Measurements from ENCODE around the gene MAPRE3. TPM values are rescaled to one million over a fixed set of nuclear protein-coding genes. Genes with fewer than 3 reads are reported as not detected.
A peak's percentile ranks its signal among the peaks of the same experiment; 100 is the strongest.

Gene MAPRE3
- total and polyA plus RNA-seq, 4 experiments from 2014 or later = 1.3 to 3.6 (median 2.9) TPM

DNA sequence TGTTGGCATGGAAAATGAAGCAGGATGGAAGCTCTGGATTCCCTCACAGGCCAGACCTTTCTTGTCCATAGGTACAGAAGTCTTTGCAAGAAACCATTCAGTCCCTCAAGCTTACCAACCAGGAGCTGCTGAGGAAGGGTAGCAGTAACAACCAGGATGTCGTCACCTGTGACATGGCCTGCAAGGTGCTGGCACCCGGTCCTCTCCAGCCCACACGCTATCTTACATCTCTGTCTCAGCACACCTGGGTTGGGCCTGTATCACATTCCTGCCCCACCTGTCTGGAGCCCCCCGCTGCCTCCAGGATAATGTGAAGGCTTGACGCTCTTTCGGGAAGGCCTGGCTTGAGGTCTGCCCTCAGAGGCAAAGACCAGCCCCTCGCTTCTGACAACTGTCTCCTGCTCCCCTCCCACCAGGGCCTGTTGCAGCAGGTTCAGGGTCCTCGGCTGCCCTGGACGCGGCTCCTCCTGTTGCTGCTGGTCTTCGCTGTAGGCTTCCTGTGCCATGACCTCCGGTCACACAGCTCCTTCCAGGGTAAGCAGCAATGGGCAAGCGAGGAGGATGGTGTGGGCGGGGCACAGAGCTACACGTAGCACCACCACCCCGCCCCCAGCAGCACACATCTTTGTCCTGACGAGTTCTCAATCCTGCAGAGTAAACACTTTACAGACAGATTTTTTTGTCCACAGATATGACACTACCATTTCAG, 68.3 kb downstream of the MAPRE3 start:
- Mint-ChIP-seq H3K36me3 (peaks cover 18 to 71% of the 10 kb centered on the region in 2 donors), H3K27ac (peak overlapping the region in 1 of 7 donors; percentile 18), H3K4me1 (peaks cover 8 to 14% (median 11%) of the 10 kb centered on the region in 4 donors)

DNA sequence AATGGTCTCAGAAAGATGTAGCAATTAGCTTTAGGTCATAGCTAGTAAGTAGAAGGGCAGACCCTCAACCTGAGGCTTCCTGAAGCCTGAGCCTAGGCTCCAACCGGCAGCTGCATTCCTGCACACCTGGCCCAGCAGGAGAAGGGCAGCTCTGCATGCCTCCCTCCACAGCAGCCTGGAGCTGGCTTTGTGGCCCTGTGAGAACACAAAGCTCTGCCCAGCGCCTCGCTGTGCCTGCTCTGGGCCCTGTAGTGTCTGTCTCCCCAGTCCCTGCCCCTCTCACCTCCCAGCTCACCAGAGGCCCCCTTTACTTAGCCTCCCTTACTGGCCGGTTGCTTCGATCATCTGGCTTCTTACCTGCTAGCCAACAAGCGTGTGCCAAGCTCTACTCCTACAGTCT, 69.0 kb downstream of the MAPRE3 start:
- H3K9me3 Mint-ChIP-seq = no peaks in the 10 kb centered on the region
- H3K4me3 ChIP-seq (ENCODE audit: low read length in 2 of 2) = no peak overlapping the region
- peaks cover 3 to 8% (median 5%) of the 10 kb centered on the region in 4 donors for H3K4me1 Mint-ChIP-seq
- H3K36me3 Mint-ChIP-seq = peaks cover 18 to 68% of the 10 kb centered on the region in 2 donors
- H3K4me1 ChIP-seq (ENCODE audit: insufficient read depth, low read length) = peaks cover 8% of the 10 kb centered on the region
- H3K27me3 Mint-ChIP-seq = no peaks in the 10 kb centered on the region
- H3K9me3 ChIP-seq (ENCODE audit: control insufficient read depth in 1 of 2, low read length in 2 of 2) = no peaks in the 10 kb centered on the region
- H3K27ac ChIP-seq (ENCODE audit: low read depth, low read length) = no peak overlapping the region
- H3K4me3 Mint-ChIP-seq = no peak overlapping the region
- H3K27me3 ChIP-seq (ENCODE audit: insufficient read depth, low read length) = no peaks in the 10 kb centered on the region
- DNase-seq = no peak
- ChIA-PET POLR2A (ENCODE audit: partially characterized antibody) (interaction anchor here (1.0 to 4.5 kb wide), 2 partner anchors 11 to 32 kb away, joined by 3 to 37 read pairs; partner anchors contain the start of gene AGBL5), CTCF (ENCODE audit: partially characterized antibody) (interaction anchor here (1.0 to 1.5 kb wide), 2 partner anchors 10 to 11 kb away, joined by 3 to 4 read pairs; partner anchors contain the start of gene AGBL5)
- peak overlapping the region in 1 of 7 donors; percentile 8 for H3K27ac Mint-ChIP-seq
- H3K36me3 ChIP-seq (ENCODE audit: insufficient read depth, low read length) = peaks cover 64% of the 10 kb centered on the region
- intact Hi-C loops (cut with micrococcal nuclease) = no loop called here

More for the DNA sequence above, 68.3 kb downstream of the MAPRE3 start:
- H3K36me3 ChIP-seq (ENCODE audit: insufficient read depth, low read length) = peaks cover 64% of the 10 kb centered on the region
- Mint-ChIP-seq H3K9me3 (no peaks in the 10 kb centered on the region), H3K4me3 (no peak overlapping the region), H3K27me3 (no peaks in the 10 kb centered on the region)
- intact Hi-C loops (cut with micrococcal nuclease) = no loop called here
- H3K27ac ChIP-seq (ENCODE audit: low read depth, low read length) = no peak overlapping the region
- H3K27me3 ChIP-seq (ENCODE audit: insufficient read depth, low read length) = no peaks in the 10 kb centered on the region
- DNase-seq = no peak
- no peak overlapping the region for H3K4me3 ChIP-seq (ENCODE audit: low read length in 2 of 2)
- no peaks in the 10 kb centered on the region for H3K9me3 ChIP-seq (ENCODE audit: control insufficient read depth in 1 of 2, low read length in 2 of 2)
- ChIA-PET POLR2A (ENCODE audit: partially characterized antibody) (interaction anchor here (1.0 to 4.5 kb wide), 2 partner anchors 12 to 32 kb away, joined by 3 to 37 read pairs; partner anchors contain the start of gene AGBL5), CTCF (ENCODE audit: partially characterized antibody) (interaction anchor here (1.0 to 1.5 kb wide), 2 partner anchors 11 to 12 kb away, joined by 3 to 4 read pairs; partner anchors contain the start of gene AGBL5)
- peaks cover 14% of the 10 kb centered on the region for H3K4me1 ChIP-seq (ENCODE audit: insufficient read depth, low read length)

DNA sequence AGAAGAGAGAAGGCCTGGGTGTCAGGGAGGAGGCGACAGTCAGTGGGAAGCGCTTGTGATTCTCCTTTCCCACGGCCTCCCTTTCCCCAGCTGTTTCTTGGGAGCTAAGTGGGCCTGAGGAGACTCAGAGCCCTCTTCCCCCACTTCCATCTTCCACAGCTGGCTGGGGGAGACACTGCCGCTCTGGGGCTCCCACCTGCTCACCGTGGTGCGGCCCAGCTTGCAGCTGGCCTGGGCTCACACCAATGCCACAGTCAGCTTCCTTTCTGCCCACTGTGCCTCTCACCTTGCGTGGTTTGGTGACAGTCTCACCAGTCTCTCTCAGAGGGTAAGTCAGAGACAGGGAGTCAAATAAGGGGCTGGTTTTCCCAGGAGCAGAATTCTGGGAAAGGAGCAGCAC, 69.4 kb downstream of the MAPRE3 start:
- H3K36me3 Mint-ChIP-seq = peaks cover 18 to 68% of the 10 kb centered on the region in 2 donors
- no peak overlapping the region for H3K27ac ChIP-seq (ENCODE audit: low read depth, low read length)
- no peaks in the 10 kb centered on the region for H3K27me3 ChIP-seq (ENCODE audit: insufficient read depth, low read length)
- H3K4me3 ChIP-seq (ENCODE audit: low read length in 2 of 2) = no peak overlapping the region
- peaks cover 3 to 4% (median 3%) of the 10 kb centered on the region in 4 donors for H3K4me1 Mint-ChIP-seq
- POLR2A ChIA-PET (ENCODE audit: partially characterized antibody) = interaction anchor here (1.0 to 4.5 kb wide), 2 partner anchors 11 to 31 kb away, joined by 3 to 37 read pairs; partner anchors contain the start of gene AGBL5
- no peaks in the 10 kb centered on the region for H3K9me3 Mint-ChIP-seq
- H3K27ac Mint-ChIP-seq = peak overlapping the region in 1 of 7 donors; percentile 8
- H3K27me3 Mint-ChIP-seq = no peaks in the 10 kb centered on the region
- CTCF ChIA-PET (ENCODE audit: partially characterized antibody) = interaction anchor here (1.0 to 1.5 kb wide), 2 partner anchors 10 to 11 kb away, joined by 3 to 4 read pairs; partner anchors contain the start of gene AGBL5
- intact Hi-C loops (cut with micrococcal nuclease) = no loop called here
- no peak for DNase-seq
- H3K9me3 ChIP-seq (ENCODE audit: control insufficient read depth in 1 of 2, low read length in 2 of 2) = no peaks in the 10 kb centered on the region
- no peak overlapping the region for H3K4me3 Mint-ChIP-seq
- H3K4me1 ChIP-seq (ENCODE audit: insufficient read depth, low read length) = peaks cover 3% of the 10 kb centered on the region
- H3K36me3 ChIP-seq (ENCODE audit: insufficient read depth, low read length) = peaks cover 64% of the 10 kb centered on the region

DNA sequence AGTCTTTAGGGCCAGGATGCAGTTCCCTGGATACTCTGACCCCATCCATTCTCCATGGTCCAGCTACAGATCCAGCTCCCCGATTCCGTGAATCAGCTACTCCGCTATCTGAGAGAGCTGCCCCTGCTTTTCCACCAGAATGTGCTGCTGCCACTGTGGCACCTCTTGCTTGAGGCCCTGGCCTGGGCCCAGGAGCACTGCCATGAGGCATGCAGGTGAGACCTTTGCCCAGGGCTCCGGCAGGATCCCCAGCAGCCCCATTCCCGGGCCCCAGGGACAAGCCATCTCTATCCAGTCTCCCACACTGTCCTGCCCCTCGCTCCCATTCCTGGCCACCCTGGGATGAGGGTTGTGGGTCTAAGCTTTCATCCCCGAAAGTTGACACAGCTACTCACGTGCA, 69.8 kb downstream of the MAPRE3 start:
- no peak for DNase-seq
- Mint-ChIP-seq H3K36me3 (peaks cover 18 to 66% of the 10 kb centered on the region in 2 donors), H3K27ac (peak overlapping the region in 2 of 7 donors; percentile 18 to 48), H3K27me3 (no peaks in the 10 kb centered on the region), H3K4me3 (no peak overlapping the region), H3K4me1 (peaks cover 0 to 1% (median under 1%) of the 10 kb centered on the region in 4 donors), H3K9me3 (no peaks in the 10 kb centered on the region)
- Histone ChIP-seq H3K27me3 (ENCODE audit: insufficient read depth, low read length) (no peaks in the 10 kb centered on the region), H3K4me1 (ENCODE audit: insufficient read depth, low read length) (no peaks in the 10 kb centered on the region), H3K27ac (ENCODE audit: low read depth, low read length) (no peak overlapping the region), H3K4me3 (ENCODE audit: low read length in 2 of 2) (no peak overlapping the region), H3K9me3 (ENCODE audit: control insufficient read depth in 1 of 2, low read length in 2 of 2) (no peaks in the 10 kb centered on the region), H3K36me3 (ENCODE audit: insufficient read depth, low read length) (peaks cover 60% of the 10 kb centered on the region)
- POLR2A ChIA-PET (ENCODE audit: partially characterized antibody) = interaction anchor here (4.5 kb wide), 1 partner anchor 10 kb away, joined by 37 read pairs; the partner anchor contains the start of gene AGBL5
- intact Hi-C loops (cut with micrococcal nuclease) = no loop called here
- CTCF ChIA-PET (ENCODE audit: partially characterized antibody) = interaction anchor here (1.3 to 1.5 kb wide), 2 partner anchors 10 to 23 kb away, joined by 3 to 4 read pairs; partner anchors contain the start of gene AGBL5

DNA sequence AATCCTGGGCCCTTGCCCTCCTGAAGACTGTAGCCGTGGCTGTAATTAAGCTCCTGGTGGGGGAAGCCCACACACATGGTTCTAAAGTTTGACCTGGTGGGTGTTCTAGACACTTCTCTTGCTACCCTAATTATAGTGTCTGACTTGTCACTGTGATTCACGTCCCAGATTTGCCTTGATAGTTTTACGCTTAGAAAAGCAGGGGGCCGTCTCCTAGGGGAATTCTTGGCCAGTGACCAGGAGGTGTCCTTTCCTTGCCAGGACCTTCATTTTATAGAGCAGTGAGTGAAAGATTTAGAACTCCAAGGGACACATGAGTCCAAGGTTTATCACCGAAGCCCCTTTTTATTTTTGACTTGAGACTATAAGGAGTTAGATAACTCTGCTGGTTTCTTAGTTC, 71.3 kb downstream of the MAPRE3 start:
- peaks cover 12 to 53% of the 10 kb centered on the region in 2 donors for H3K36me3 Mint-ChIP-seq
- DNase-seq = no peak
- peaks cover 0 to 1% (median 0%) of the 10 kb centered on the region in 4 donors for H3K4me1 Mint-ChIP-seq
- no peak overlapping the region for H3K4me3 Mint-ChIP-seq
- intact Hi-C loops (cut with micrococcal nuclease) = no loop called here
- H3K27ac Mint-ChIP-seq = no peak overlapping the region
- POLR2A ChIA-PET (ENCODE audit: partially characterized antibody) = interaction anchor here (4.5 kb wide), 1 partner anchor 9 kb away, joined by 37 read pairs; the partner anchor contains the start of gene AGBL5
- Histone ChIP-seq H3K4me1 (ENCODE audit: insufficient read depth, low read length) (no peaks in the 10 kb centered on the region), H3K27ac (ENCODE audit: low read depth, low read length) (no peak overlapping the region), H3K36me3 (ENCODE audit: insufficient read depth, low read length) (peaks cover 45% of the 10 kb centered on the region), H3K27me3 (ENCODE audit: insufficient read depth, low read length) (no peaks in the 10 kb centered on the region), H3K4me3 (ENCODE audit: low read length in 2 of 2) (no peak overlapping the region), H3K9me3 (ENCODE audit: control insufficient read depth in 1 of 2, low read length in 2 of 2) (no peaks in the 10 kb centered on the region)
- H3K27me3 Mint-ChIP-seq = no peaks in the 10 kb centered on the region
- no peaks in the 10 kb centered on the region for H3K9me3 Mint-ChIP-seq
- CTCF ChIA-PET (ENCODE audit: partially characterized antibody) = interaction anchor here (1.3 kb wide), 1 partner anchor 25 kb away, joined by 3 read pairs; no protein-coding TSS in a partner anchor

DNA sequence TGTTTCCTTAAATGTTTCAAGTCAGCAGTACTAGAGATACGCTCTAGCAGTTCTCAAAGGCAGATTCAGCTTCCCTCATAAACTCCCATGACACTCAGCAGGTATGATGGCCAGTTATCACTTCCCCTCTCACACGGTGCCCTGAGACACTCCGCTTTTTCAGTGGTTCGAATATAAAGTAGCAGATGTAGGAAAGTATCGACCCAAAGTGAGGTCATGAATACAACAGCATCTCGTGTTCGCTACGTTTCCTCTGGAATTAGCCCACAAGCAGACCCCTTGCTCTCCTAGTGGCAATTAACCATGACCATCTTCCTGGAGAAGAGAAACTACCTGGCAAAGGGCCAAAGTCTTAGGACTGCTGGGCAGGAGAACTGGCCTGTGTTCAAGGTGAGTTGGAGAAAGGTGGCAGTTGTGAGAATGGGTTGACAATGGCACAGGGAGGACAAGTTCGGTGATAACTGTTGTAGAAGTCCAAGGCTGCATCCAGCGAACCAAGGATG, 71.8 kb downstream of the MAPRE3 start:
- Histone ChIP-seq H3K36me3 (ENCODE audit: insufficient read depth, low read length) (peaks cover 40% of the 10 kb centered on the region), H3K27me3 (ENCODE audit: insufficient read depth, low read length) (no peaks in the 10 kb centered on the region), H3K4me3 (ENCODE audit: low read length in 2 of 2) (no peak overlapping the region), H3K9me3 (ENCODE audit: control insufficient read depth in 1 of 2, low read length in 2 of 2) (no peaks in the 10 kb centered on the region), H3K27ac (ENCODE audit: low read depth, low read length) (no peak overlapping the region), H3K4me1 (ENCODE audit: insufficient read depth, low read length) (no peaks in the 10 kb centered on the region)
- Mint-ChIP-seq H3K36me3 (peaks cover 12 to 48% of the 10 kb centered on the region in 2 donors), H3K4me3 (no peak overlapping the region), H3K9me3 (no peaks in the 10 kb centered on the region), H3K27ac (peak overlapping the region in 2 of 7 donors; percentile 16 to 35), H3K4me1 (peaks cover 0 to 1% (median 0%) of the 10 kb centered on the region in 4 donors), H3K27me3 (no peaks in the 10 kb centered on the region)
- intact Hi-C loops (cut with micrococcal nuclease) = no loop called here
- POLR2A ChIA-PET (ENCODE audit: partially characterized antibody) = interaction anchor here (1.4 kb wide), 1 partner anchor 9 kb away, joined by 7 read pairs; the partner anchor contains the start of gene AGBL5
- no peak for DNase-seq
- CTCF ChIA-PET (ENCODE audit: partially characterized antibody) = no interaction called here

Data from CD4-positive, alpha-beta memory T cell (primary cell).